ENCODE data around the gene TMEM243. TPM values are rescaled to one million over a fixed set of nuclear protein-coding genes. Genes with fewer than 3 reads are reported as not detected.

Gene TMEM243
- total RNA-seq (2021; ENCODE audit: unreplicated experiment) (15.4 TPM), Bru-seq, nascent RNA (percentile 66 among the genes with signal in this experiment), BruChase-seq, experiment 1, labeled RNA remaining after a 2-hour chase (percentile 59 among the genes with signal in this experiment), BruChase-seq, experiment 2, labeled RNA remaining after a 6-hour chase (percentile 54 among the genes with signal in this experiment)
- polyA plus RNA-seq (2012; ENCODE audit: insufficient read length), result 14.4 TPM
- long read RNA-seq, transcript TMEM243-201 (4 exons, 1,063 nt), result major isoform, 11 of 28 reads
- long read RNA-seq, transcript TMEM243-203 (5 exons, 1,273 nt), result minor isoform, 8 of 28 reads
- long read RNA-seq, partial matches to known transcripts, result 0 of 28 reads
- long read RNA-seq, other reads (novel, unspliced or antisense), result 9 of 28 reads

DNA sequence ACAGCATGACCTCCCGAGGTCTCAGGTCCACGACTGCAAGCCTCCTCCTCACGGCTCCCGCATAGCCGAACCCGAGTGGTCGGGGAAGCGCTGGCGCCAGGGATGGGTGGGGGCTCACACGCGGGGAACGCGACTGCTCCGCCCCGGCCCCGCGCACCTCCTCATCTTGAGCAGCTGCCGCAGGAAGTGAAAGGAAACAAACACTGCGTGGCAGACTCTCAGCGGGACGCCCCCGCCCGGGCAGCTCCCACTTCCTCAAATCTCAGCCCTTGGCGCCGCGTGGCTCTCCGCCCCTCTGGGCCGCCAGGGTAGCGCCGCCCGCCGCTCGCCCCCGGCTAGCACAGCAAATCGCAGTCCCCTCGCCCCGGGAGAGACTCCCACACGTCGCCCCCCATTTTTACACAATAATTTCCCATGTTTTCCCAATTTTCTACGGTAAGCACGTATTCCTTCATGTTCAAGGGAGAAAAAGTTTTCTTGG lies at the start of gene TMEM243:
TMEM243 (minus strand) TSS at position 188 of the 481 bp plus-strand sequence. CDS start 229 bp downstream, outside the sequence.
- peaks cover 18% of the 10 kb centered on the region for H3K4me1 ChIP-seq (ENCODE audit: control insufficient read depth, insufficient read depth, low read length)
- no peaks in the 10 kb centered on the region for H3K9me3 ChIP-seq (ENCODE audit: control insufficient read depth, insufficient read depth, low read depth, low read length)
- H3K36me3 ChIP-seq (ENCODE audit: control insufficient read depth, insufficient read depth, low read length), result peaks cover 3% of the 10 kb centered on the region; the same call in 1 of the 2 replicates
- H3K27ac ChIP-seq (ENCODE audit: low read length), result peak within 1 kb of the TSS; percentile 72
- no TSS peak for BruUV-seq (replicated peaks)
- POLR2A ChIA-PET, result no interaction called here
- in situ Hi-C loops (cut with HindIII; ENCODE audit: low pct_unique_long_range_greater_than_20kb, low sequenced_read_pairs) (no loop called here), intact Hi-C loops (cut with micrococcal nuclease; ENCODE audit: unreplicated experiment) (no loop called here)
- peak; percentile 76 for ATAC-seq
- peaks cover 22% of the 10 kb centered on the region for H3K27me3 ChIP-seq (ENCODE audit: control insufficient read depth, insufficient read depth, low read length)
- CTCF ChIA-PET, result interaction anchor here (0.6 kb wide), 1 partner anchor 214 kb away, joined by 5 read pairs; no protein-coding TSS in a partner anchor
- TF ChIP-seq, protein P1, sequence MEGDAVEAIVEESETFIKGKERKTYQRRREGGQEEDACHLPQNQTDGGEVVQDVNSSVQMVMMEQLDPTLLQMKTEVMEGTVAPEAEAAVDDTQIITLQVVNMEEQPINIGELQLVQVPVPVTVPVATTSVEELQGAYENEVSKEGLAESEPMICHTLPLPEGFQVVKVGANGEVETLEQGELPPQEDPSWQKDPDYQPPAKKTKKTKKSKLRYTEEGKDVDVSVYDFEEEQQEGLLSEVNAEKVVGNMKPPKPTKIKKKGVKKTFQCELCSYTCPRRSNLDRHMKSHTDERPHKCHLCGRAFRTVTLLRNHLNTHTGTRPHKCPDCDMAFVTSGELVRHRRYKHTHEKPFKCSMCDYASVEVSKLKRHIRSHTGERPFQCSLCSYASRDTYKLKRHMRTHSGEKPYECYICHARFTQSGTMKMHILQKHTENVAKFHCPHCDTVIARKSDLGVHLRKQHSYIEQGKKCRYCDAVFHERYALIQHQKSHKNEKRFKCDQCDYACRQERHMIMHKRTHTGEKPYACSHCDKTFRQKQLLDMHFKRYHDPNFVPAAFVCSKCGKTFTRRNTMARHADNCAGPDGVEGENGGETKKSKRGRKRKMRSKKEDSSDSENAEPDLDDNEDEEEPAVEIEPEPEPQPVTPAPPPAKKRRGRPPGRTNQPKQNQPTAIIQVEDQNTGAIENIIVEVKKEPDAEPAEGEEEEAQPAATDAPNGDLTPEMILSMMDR (IDR thresholded peaks at IDR 0.05), result peak; percentile 36
- TF ChIP-seq TCF7L2 (IDR thresholded peaks at IDR 0.05; ENCODE audit: low read depth, low read length) (no peak), REST (IDR thresholded peaks at IDR 0.05; ENCODE audit: insufficient read depth in 1 of 2, low read depth in 2 of 2, low read length in 1 of 2) (no peak)
- H3K4me3 ChIP-seq (ENCODE audit: low read depth in 2 of 2, low read length in 2 of 2), result peak within 1 kb of the TSS; percentile 72 to 93
- DNase-seq (ENCODE audit: low read depth, low spot score), result no peak

DNA sequence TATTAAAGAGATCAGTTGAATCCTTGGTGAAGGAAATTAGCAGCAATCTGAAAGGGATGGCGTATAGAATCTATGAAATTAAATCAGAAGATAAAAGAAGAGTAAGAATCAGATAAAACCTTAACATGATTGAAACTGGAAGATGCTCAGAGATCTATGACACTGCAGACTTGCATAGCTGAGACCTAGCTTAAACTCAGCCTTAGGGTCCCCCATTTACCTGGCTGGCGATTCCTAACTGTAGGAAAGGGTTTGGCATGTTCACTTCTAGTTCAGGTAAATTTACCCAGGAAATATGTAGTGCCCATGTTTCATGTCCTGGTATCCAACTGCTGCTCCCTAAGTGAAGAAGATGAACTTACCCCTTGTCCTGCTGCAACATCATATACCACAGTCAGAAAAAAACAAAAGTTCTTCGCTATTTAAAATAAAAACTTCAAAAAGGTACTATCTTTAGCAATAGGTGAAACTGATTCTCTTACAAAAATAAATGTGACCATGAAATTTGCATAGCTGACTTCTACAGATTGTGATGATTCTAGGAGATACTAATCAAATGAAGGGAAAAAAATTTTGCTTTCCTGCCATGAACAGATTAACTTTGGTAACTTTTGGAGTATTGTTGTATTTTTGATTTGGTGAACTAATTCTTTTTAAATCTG lies 47.8 kb upstream of the TMEM243 start:
- no TSS peak for BruUV-seq (replicated peaks)
- POLR2A ChIA-PET, result no interaction called here
- TF ChIP-seq SIN3A (IDR thresholded peaks at IDR 0.05; ENCODE audit: borderline replicate concordance, insufficient read depth, low read depth, low read length), result no peak
- TF ChIP-seq REST (IDR thresholded peaks at IDR 0.05; ENCODE audit: insufficient read depth in 1 of 2, low read depth in 2 of 2, low read length in 1 of 2), result no peak
- no peak for TF ChIP-seq TCF7L2 (IDR thresholded peaks at IDR 0.05; ENCODE audit: low read depth, low read length)
- no peak for TF ChIP-seq POLR2AphosphoS5 (IDR thresholded peaks at IDR 0.05; ENCODE audit: low read depth, low read length)
- TF ChIP-seq, protein P1 (IDR thresholded peaks at IDR 0.05), result no peak
- no peak for DNase-seq (ENCODE audit: low read depth, low spot score)
- no peak for ATAC-seq
- Histone ChIP-seq H3K4me1 (ENCODE audit: control insufficient read depth, insufficient read depth, low read length) (no peaks in the 10 kb centered on the region), H3K36me3 (ENCODE audit: control insufficient read depth, insufficient read depth, low read length) (no peaks in the 10 kb centered on the region), H3K4me3 (ENCODE audit: low read depth in 2 of 2, low read length in 2 of 2) (no peak overlapping the region), H3K27me3 (ENCODE audit: control insufficient read depth, insufficient read depth, low read length) (no peaks in the 10 kb centered on the region), H3K27ac (ENCODE audit: low read length) (no peak overlapping the region), H3K9me3 (ENCODE audit: control insufficient read depth, insufficient read depth, low read depth, low read length) (no peaks in the 10 kb centered on the region)
- intact Hi-C loops (cut with micrococcal nuclease; ENCODE audit: unreplicated experiment) (no loop called here), in situ Hi-C loops (cut with HindIII; ENCODE audit: low pct_unique_long_range_greater_than_20kb, low sequenced_read_pairs) (no loop called here)
- CTCF ChIA-PET, result no interaction called here
